Sciatic nerve (tissue), 2 donors: ENCODE measurements around the gene C22orf42. TPM values are rescaled to one million over a fixed set of nuclear protein-coding genes. Genes with fewer than 3 reads are reported as not detected.
"Not testable (repeated sequence)": the region's sequence is repeated elsewhere in the genome, so short reads cannot be mapped to it uniquely, and the experiment has no call there.

Experiments used
- ATAC-seq: fragments of 200-7000 bp; cut with Tn5 transposase; one replicate; pipeline ENCODE4 v1.9.1; 2020; ENCODE audit warnings: mild to moderate bottlenecking, moderate library complexity
- DNase-seq: peaks from one replicate; pipeline ENCODE4 v3.0.0-alpha.2; 2020; ENCODE audit warnings: low spot score
- intact Hi-C: fragments of 100-400 bp; cut with DNase I; formaldehyde crosslinking; loops from one replicate; pipeline ENCODE4 v1.14.2; 2022
- total RNA-seq: library from RNA; stranded (reverse); fragmentation: NEBNext Ultra II Directional; extraction: Animal tissue kit (Norgen Biotek cat#: 25700); gene quantifications from one replicate; pipeline ENCODE4 v1.2.1, GENCODE V29; 2021
- donor health status: DM: no; HTN: no; CAD: no.
- donor health status: DM: no; HTN: no; CAD: no.

Gene C22orf42
- total RNA-seq, 1 donor from 2014 or later = not detected

- intact Hi-C loops, DNase-seq, ATAC-seq: not testable (repeated sequence)
These were observed 34.2 kb upstream of the C22orf42 start for GRCh38 chr22:32193346-32193745.

- ATAC-seq, DNase-seq, intact Hi-C loops: not testable (repeated sequence)
These were observed 31.9 kb upstream of the C22orf42 start for GRCh38 chr22:32191021-32191420.

- ATAC-seq (no peak), DNase-seq (no peak)
- intact Hi-C loops = no loop called here
These were observed 26.7 kb upstream of the C22orf42 start for GRCh38 chr22:32185821-32186220.

- ATAC-seq (no peak), DNase-seq (no peak)
- intact Hi-C loops = no loop called here
These were observed 24.5 kb upstream of the C22orf42 start for GRCh38 chr22:32183625-32184024.

- intact Hi-C loops = no loop called here
- DNase-seq (no peak), ATAC-seq (no peak)
These were observed 21.9 kb upstream of the C22orf42 start for GRCh38 chr22:32181043-32181442.

- intact Hi-C loops = no loop called here
- no peak for ATAC-seq
- DNase-seq = no peak
These were observed 18.2 kb upstream of the C22orf42 start for GRCh38 chr22:32177221-32177765.

GRCh38 chr22:32175683-32176644 lies 16.9 kb upstream of the C22orf42 start:
- no peak for ATAC-seq
- no peak for DNase-seq
- intact Hi-C loops = no loop called here

GRCh38 chr22:32175115-32175514 lies 16.0 kb upstream of the C22orf42 start:
- no peak for DNase-seq
- intact Hi-C loops = no loop called here
- no peak for ATAC-seq

- no peak for DNase-seq
- intact Hi-C loops = no loop called here
- ATAC-seq = no peak
These were observed 6.6 kb upstream of the C22orf42 start for GRCh38 chr22:32165681-32166080.

- DNase-seq (no peak), ATAC-seq (no peak)
- intact Hi-C loops = no loop called here
These were observed 5.2 kb upstream of the C22orf42 start for GRCh38 chr22:32164075-32164860.

- DNase-seq, intact Hi-C loops, ATAC-seq: not testable (repeated sequence)
These were observed 1.3 kb upstream of the C22orf42 start for GRCh38 chr22:32160411-32160810.

GRCh38 chr22:32157632-32158031 lies 1.5 kb downstream of the C22orf42 start:
- DNase-seq, intact Hi-C loops, ATAC-seq: not testable (repeated sequence)

- ATAC-seq, DNase-seq, intact Hi-C loops: not testable (repeated sequence)
These were observed 4.4 kb downstream of the C22orf42 start for GRCh38 chr22:32154727-32155126.

- DNase-seq, intact Hi-C loops, ATAC-seq: not testable (repeated sequence)
These were observed 7.5 kb downstream of the C22orf42 start for GRCh38 chr22:32151641-32152040.

- DNase-seq, intact Hi-C loops, ATAC-seq: not testable (repeated sequence)
These were observed 8.5 kb downstream of the C22orf42 start for GRCh38 chr22:32150647-32151046.

GRCh38 chr22:32148372-32148771 lies 10.7 kb downstream of the C22orf42 start:
- DNase-seq, ATAC-seq, intact Hi-C loops: not testable (repeated sequence)

- intact Hi-C loops = not testable (repeated sequence)
These were observed 12.0 kb downstream of the C22orf42 start for GRCh38 chr22:32147128-32147527.

GRCh38 chr22:32144496-32145274 lies 14.4 kb downstream of the C22orf42 start:
- intact Hi-C loops = no loop called here
- DNase-seq = no peak
- peak; percentile 62 for ATAC-seq

More at GRCh38 chr22:32147128-32147527, 12.0 kb downstream of the C22orf42 start:
- not testable (repeated sequence) for ATAC-seq, DNase-seq
